A549 (cell line): Measurements from ENCODE around the gene FGD4.
"Not testable (repeated sequence)": the region's sequence is repeated elsewhere in the genome, so short reads cannot be mapped to it uniquely, and the experiment has no call there.

ENCODE experiments used
- BCL3 ChIP-seq: fragments of >200 bp; sonication (Bioruptor Twin); formaldehyde crosslinking; IDR thresholded peaks from 3 replicates; pipeline ENCODE4 v1.6.1; 2016
- CEBPB ChIP-seq, 2 experiments: fragments of >200 bp in 1 of 2; sonication (Bioruptor Twin) in 1 of 2; formaldehyde crosslinking in 1 of 2; IDR thresholded peaks; 2 replicates each; pipeline ENCODE4 v1.6.1; 2012 to 2016
- CTCF ChIP-seq: fragments of >200 bp; sonication (Bioruptor Twin); formaldehyde crosslinking; IDR thresholded peaks from 3 replicates; pipeline ENCODE4 v1.5.1; 2016
- EHMT2 ChIP-seq: fragments of 200-600 bp; sonication (generic); IDR thresholded peaks from 2 replicates; pipeline ENCODE4 v1.6.1; 2016; ENCODE audit warnings: antibody characterized with exemption, low read depth, mild to moderate bottlenecking, moderate library complexity
- MAX ChIP-seq: IDR thresholded peaks from 2 replicates; pipeline ENCODE4 v1.6.1; 2012
- PBX3 ChIP-seq: IDR thresholded peaks from 2 replicates; pipeline ENCODE4 v1.6.1; 2012
- POLR2A ChIP-seq: IDR thresholded peaks from 2 replicates; pipeline ENCODE4 v1.6.1; 2012; ENCODE audit warnings: mild to moderate bottlenecking, low read length
- SREBF2 ChIP-seq: fragments of 450-650 bp; IDR thresholded peaks from 2 replicates; pipeline ENCODE4 v1.6.1; 2014; ENCODE audit warnings: mild to moderate bottlenecking, moderate library complexity

GRCh38 chr12:32562413-32562812 lies 163.1 kb downstream of the FGD4 start:
- not testable (repeated sequence) for TF ChIP-seq CTCF; CEBPB (IDR thresholded peaks at IDR 0.05); POLR2A; EHMT2; PBX3; BCL3; SREBF2; MAX
